C1 segment of cervical spinal cord (tissue), 14 donors: ENCODE results near the gene KIF5A.

Source experiments
- DNase-seq, 14 donors: peaks; one replicate each; lab custom pipeline; 2025; lab: John Stamatoyannopoulos, UW

KIF5A gene

DNA sequence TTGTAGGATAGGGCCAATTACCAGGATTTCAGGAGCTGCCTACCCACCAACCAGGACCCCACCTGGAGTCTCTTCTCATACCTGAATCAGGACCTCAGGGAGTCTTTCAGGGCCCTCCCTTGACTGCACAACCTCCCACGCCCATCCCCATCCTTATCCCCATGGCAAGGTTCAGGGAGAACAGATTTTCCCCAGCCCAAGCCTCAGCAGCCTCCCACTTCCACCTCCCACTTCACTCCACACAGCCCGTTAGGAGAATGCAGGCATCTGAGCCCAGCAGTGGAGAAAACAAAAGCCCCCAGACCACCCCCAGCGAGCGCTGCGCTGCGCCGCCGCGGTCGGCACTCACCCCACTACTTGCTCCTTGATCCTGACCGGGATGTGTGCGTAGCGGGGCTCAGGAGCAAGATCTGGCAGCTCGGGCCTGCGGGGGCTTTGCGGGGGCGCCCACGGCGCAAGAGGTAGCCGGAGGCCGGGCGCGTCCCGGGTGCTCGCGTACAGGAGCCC is 81.8 kb downstream of the KIF5A start:
- no peak for DNase-seq

GRCh38 chr12:57632073-57632957 is 82.5 kb downstream of the KIF5A start:
- peak in 1 of 14 donors; percentile 72 for DNase-seq

DNA sequence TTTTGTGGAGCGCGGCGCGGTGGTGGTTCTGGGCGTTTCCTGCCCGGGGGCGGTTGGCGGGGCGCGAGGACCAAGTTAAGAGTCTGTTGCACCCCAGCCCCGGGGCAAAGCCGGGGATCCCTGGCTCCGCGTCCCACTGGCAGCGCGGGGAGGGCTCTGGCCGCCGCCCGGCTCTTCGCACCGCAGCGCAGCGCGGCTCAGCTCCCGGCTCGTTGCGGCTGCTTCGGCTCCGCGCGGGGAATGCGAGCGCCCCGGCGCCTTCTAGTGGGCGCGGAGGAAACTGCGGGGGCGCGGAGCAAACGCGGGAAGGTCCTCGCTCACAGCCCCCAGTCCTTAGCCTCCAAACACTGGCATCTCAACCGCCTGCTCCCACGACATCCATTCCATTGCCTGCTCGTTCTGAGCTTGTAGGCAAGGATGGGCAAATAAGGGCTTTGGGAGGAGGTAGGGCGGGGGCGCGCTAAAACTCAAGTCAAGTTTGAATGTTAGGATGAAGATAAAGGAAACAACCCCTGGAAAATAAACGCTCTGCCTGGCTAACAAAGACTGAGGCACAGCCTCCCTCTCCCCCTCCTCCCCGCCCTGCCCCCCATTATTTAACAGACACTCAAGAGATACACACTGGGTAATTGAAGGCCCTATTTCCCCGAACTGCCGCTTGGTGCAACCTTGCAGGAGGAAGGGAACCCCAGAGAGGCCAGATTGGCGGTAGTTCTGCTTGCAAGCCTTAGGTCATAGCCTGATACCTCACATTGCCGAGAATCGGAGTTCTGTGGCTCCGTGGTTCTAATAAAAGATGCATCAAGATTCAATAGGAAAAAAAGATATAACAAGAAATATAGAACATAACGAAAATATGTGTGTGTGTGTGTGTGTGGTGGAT is 83.4 kb downstream of the KIF5A start, which contains the start of gene B4GALNT1:
B4GALNT1 (minus strand) TSS at position 244 of the 883 bp plus-strand sequence. CDS start 1,069 bp downstream, outside the sequence.
- peak in 6 of 14 donors; percentile 32 to 81 (median 44) for DNase-seq
